Kidney (tissue), 14 donors: ENCODE measurements around the gene NOL4L. TPM values are rescaled to one million over a fixed set of nuclear protein-coding genes. Genes with fewer than 3 reads are reported as not detected.

Source experiments
- DNase-seq, 5 donors: peaks; one replicate each; pipeline ENCODE4 v3.0.0-alpha.2; 2013 to 2020
- FAIRE-seq: peaks from 2 replicates; lab custom pipeline; 2012; peaks lifted over from hg19 to GRCh38; lab: Jason Lieb, UNC
- H3K27ac ChIP-seq, 2 donors: one replicate each; pipeline ENCODE4 v1.7.0; 2013; ENCODE audit warnings: low read depth in 2 of 2, low read length in 2 of 2, inconsistent platforms in 1 of 2
- H3K27me3 ChIP-seq: one replicate; pipeline ENCODE4 v1.7.1; 2013; ENCODE audit warnings: low read length, inconsistent platforms; ENCODE audit not compliant: control insufficient read depth, insufficient read depth
- H3K36me3 ChIP-seq, 3 donors: one replicate each; pipeline versions ENCODE4 v1.7.0 to v1.7.1; 2013; ENCODE audit warnings: low read length in 3 of 3, control low read depth in 1 of 3, inconsistent platforms in 1 of 3; ENCODE audit not compliant: insufficient read depth in 3 of 3, control insufficient read depth in 2 of 3
- H3K4me1 ChIP-seq, 3 donors: one replicate each; pipeline versions ENCODE4 v1.7.0 to v1.7.1; 2013; ENCODE audit warnings: low read length in 3 of 3, inconsistent platforms in 1 of 3, low read depth in 1 of 3; ENCODE audit not compliant: control insufficient read depth in 2 of 3, insufficient read depth in 2 of 3
- H3K4me3 ChIP-seq, 3 donors: one replicate each; pipeline versions ENCODE4 v1.7.0 to v1.8.1; 2013; ENCODE audit warnings: low read length in 3 of 3, control low read depth in 1 of 3, inconsistent platforms in 1 of 3
- H3K9ac ChIP-seq, 3 donors: one replicate each; pipeline versions ENCODE4 v1.7.0 to v1.7.1; 2013; ENCODE audit warnings: low read length in 3 of 3, control low read depth in 1 of 3, inconsistent platforms in 1 of 3
- H3K9me3 ChIP-seq, 3 donors: one replicate each; pipeline versions ENCODE4 v1.7.0 to v1.7.1; 2013; ENCODE audit warnings: low read length in 3 of 3, control low read depth in 1 of 3, inconsistent platforms in 1 of 3; ENCODE audit not compliant: control insufficient read depth in 2 of 3, insufficient read depth in 1 of 3
- CTCF ChIP-seq: IDR thresholded peaks from 3 replicates; pipeline ENCODE4 v1.5.1; 2012; ENCODE audit warnings: mild to moderate bottlenecking, moderate library complexity, borderline replicate concordance; ENCODE audit not compliant: insufficient read depth; ENCODE audit errors: extremely low read depth
- intact Hi-C: fragments of 100-400 bp; cut with DNase I; formaldehyde crosslinking; loops from one replicate; pipeline ENCODE4 v1.11.1; 2022
- polyA plus RNA-seq: library from polyadenylated mRNA; stranded (reverse); fragments of 350-450 nt; fragmentation: Illumina TruSeq; extraction: RNeasy Lipid Tissue Mini Kit (QIAGEN cat#74804); gene quantifications from one replicate; pipeline ENCODE4 v1.2.3, GENCODE V29; 2014; ENCODE audit warnings: low read depth, low replicate concordance; ENCODE audit not compliant: insufficient read depth
- total RNA-seq: library from RNA; stranded (reverse); fragmentation: NEBNext Ultra II Directional; extraction: Animal tissue kit (Norgen Biotek cat#: 25700); gene quantifications from one replicate; pipeline ENCODE4 v1.2.1, GENCODE V29; 2021
- donor health status: control.
- donor health status: control.
- donor health status: control.
- donor health status: control.
- donor health status: control.
- donor health status: DM: yes; HTN: yes; CAD: no.
- donor health status: Normal renal cell carcinoma (clear cell type).

The NOL4L gene
- total and polyA plus RNA-seq, 2 donors from 2014 or later, result 14.1 to 19.4 TPM

- intact Hi-C loops, result no loop called here
- peaks cover 18 to 56% (median 56%) of the 10 kb centered on the region in 3 donors for H3K4me1 ChIP-seq
- H3K4me3 ChIP-seq, result peak overlapping the region; percentile 9 to 75 (median 12)
- H3K36me3 ChIP-seq, result no peaks in the 10 kb centered on the region
- peak overlapping the region; percentile 26 to 73 for H3K27ac ChIP-seq
- H3K27me3 ChIP-seq, result no peaks in the 10 kb centered on the region
- DNase-seq, result peak; percentile 59 to 88 (median 73)
- TF ChIP-seq CTCF, result no peak
- H3K9me3 ChIP-seq, result no peaks in the 10 kb centered on the region
- no peak for FAIRE-seq
- peak overlapping the region in 1 of 3 donors; percentile 53 for H3K9ac ChIP-seq
Measured at GRCh38 chr20:32480371-32481241, 104.5 kb downstream of the NOL4L start.

- TF ChIP-seq CTCF, result no peak
- Histone ChIP-seq H3K9me3 (no peaks in the 10 kb centered on the region), H3K27ac (peak overlapping the region in 1 of 2 donors; percentile 26), H3K4me3 (peak overlapping the region in 1 of 3 donors; percentile 23), H3K9ac (no peak overlapping the region), H3K27me3 (no peaks in the 10 kb centered on the region), H3K36me3 (no peaks in the 10 kb centered on the region), H3K4me1 (peaks cover 18 to 62% (median 60%) of the 10 kb centered on the region in 3 donors)
- DNase-seq (peak in 1 of 5 donors; percentile 41), FAIRE-seq (no peak)
- intact Hi-C loops, result no loop called here
Measured at GRCh38 chr20:32479697-32480171, 105.4 kb downstream of the NOL4L start.

- no peak overlapping the region for H3K9ac ChIP-seq
- peak overlapping the region; percentile 25 to 40 for H3K27ac ChIP-seq
- no peak for FAIRE-seq
Measured at GRCh38 chr20:32479012-32479411, 106.1 kb downstream of the NOL4L start.

More at GRCh38 chr20:32479012-32479411, 106.1 kb downstream of the NOL4L start:
- Histone ChIP-seq H3K27me3 (no peaks in the 10 kb centered on the region), H3K36me3 (no peaks in the 10 kb centered on the region), H3K9me3 (no peaks in the 10 kb centered on the region), H3K4me1 (peaks cover 18 to 69% (median 67%) of the 10 kb centered on the region in 3 donors), H3K4me3 (no peak overlapping the region)
- no peak for TF ChIP-seq CTCF
- intact Hi-C loops, result no loop called here
- DNase-seq, result peak in 3 of 5 donors; percentile 7 to 32 (median 13)
